ENCODE results near the gene SSBP1.

DNA sequence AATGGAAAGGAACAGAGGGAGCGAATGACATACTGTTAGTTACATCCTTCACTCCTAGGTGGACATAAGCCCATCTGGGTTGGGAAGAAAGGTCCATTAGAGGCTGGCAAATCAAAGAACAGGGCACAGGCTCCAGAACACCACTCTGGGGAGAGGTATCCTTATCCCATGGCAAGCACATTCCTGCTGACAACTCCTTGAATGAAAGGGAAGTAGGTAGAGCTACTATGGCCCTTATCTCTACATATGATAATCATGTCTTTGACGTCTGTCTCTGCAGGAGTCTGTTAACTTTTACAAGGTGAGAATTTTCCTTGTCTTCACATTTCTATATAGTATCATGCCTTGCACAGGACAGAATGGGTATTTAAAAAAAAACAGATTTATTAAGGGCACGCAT lies 46.6 kb upstream of the SSBP1 start:
- TF ChIP-seq EZH2phosphoT487 (IDR thresholded peaks at IDR 0.05; ENCODE audit: insufficient read depth, low read depth), result no peak
- no peak for TF ChIP-seq EZH2 (IDR thresholded peaks at IDR 0.05; ENCODE audit: insufficient read depth, poor library complexity, severe bottlenecking)

All from GM23248 (cell line).